Measurements from ENCODE around the gene APBA1.

Gene APBA1

DNA sequence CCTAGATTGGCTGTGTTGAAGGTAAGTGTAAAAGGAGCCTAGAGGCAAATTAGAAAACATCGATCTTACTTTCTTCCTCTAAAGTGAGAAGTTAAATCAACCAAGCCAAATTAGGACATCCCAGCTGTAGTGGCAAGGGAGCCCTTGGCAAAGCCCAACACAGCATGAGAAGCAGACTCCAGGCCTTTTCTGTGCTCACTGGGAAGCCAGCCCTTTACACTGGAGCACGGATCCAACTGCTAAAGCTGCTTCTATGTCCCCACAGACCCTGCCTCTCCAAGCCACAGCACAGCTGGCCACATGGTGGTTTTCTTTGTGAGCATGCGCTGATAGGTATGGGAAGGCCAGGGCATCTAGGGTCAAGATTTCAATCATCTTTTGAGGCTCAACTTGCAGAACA is 94.1 kb downstream of the APBA1 start:
- no peak for DNase-seq (ENCODE audit: low read depth)

DNA sequence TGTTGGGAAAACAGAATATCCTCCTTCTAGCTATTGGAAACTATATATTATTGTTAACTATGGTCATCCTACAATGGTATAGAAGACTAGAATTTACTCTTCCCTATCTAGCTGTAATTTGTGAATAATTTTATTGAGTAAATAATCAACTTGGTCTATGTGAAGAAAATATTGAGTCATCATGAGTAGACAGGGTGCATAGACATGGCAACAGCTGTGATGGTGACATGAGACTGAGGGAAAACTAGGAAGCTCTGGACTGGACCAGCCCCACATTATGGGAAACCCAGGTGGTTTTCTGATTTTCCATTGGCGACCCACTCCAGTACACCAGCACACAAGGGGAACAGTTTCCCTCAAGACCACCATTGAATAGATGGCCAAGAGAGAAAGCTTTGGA is 95.0 kb downstream of the APBA1 start:
- DNase-seq (ENCODE audit: low read depth), result no peak

DNA sequence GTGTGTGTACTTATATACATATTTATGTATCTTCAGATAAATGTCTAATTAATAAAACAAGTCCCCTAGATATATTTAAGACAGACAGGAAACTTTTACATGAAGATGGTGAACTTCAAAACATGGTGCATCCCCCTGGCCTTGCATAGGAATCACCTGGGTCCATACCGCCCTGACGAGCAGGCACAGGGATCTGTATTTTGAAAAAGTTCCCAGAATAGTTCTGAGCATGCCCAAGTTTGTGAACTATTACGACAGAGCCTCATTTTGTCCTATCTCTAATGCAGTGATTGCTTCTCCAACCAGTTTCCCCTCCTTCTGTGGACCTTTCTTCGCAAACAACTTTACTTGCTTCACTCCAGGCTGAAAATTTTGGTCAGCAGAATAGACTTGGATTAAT is 98.1 kb downstream of the APBA1 start:
- DNase-seq (ENCODE audit: low read depth), result no peak

DNA sequence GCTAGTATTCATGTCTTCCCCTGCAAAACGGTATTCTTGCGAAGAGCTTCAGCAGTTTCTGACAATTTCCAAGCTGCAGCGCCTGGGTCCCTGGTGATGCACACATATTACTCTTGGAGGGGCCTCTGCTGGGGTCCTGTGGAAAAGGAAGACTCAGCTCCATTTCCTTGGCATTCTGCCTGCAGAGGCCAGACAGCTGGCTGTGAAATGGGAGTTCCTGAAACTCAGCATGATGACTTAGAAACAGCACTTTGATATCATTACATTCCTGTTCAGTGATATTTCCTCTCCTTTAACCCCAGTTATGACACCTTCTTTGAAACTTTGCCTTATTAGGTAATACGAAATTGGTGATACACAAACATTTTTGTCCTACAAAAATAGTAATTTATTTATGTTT is 98.5 kb downstream of the APBA1 start:
- no peak for DNase-seq (ENCODE audit: low read depth)

DNA sequence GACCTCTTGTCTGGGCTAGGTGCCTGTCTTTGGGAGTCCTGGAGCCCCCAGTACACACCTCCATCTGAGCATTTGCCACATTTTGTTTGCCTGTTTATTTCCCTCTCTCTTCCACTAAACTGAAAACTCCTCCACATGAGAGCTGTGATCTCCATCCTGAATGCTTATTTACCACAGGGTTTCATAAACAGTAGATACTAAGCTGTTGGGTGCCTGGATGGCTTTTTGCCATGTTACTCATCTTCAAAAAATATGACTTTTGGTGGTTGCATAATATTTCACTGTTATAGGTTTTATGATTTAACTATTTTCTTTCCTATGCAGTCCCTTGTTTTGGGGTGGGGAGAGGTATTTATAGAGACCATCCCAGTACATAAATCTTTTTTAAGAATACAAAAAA is 99.6 kb downstream of the APBA1 start:
- no peak for DNase-seq (ENCODE audit: low read depth)

DNA sequence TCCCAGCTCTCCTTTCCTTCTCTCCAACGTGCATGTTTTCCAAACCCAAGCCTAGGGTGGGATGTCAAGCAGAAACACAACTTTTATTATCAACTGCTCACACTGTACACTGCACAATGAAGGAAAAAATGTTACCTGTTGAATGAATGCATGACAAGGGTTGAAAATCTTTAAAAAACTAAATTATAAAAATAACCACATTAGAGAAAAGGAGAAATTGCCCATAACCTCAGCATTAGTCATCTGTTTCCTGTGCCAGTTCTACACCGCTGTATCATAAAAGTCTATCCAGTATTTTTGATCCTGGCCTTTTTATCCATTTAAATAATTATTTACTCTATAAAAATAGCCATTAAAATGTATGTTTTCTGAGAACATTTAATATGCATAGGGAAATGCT is 101.1 kb downstream of the APBA1 start:
- no peak for DNase-seq (ENCODE audit: low read depth)

DNA sequence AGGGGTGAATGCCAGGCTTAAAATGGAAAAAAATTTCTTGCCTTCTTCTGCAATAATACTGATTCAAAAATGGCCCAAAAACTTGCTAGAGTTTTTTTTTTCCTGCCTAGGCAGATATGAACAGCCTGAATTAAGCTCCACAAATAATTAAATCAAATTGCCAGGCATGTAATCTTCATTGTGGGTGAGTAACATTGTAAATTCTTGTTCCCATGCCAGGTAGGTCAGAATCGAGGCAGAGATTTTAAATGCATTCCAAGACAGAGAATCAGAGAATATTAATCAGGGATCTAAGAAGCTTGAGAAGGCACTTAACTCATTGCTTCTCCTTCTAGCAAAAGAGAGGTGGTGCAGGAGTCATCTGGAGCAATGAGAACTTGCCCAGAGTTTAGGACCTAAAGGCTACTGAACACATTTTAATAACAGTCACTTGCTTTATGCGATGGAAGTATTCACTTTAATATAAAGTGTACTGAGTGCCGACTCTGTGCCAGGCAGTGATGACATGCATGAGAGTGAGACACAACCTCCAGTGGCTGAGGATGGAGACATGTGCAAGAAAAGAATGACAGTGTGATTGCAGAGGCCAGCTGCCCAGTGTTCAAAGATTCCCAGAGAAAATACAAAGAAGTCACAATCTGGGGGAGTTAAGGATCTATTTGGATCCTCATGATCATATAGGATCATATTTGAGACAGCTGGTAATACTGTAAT is 102.3 kb downstream of the APBA1 start:
- no peak for DNase-seq (ENCODE audit: low read depth)

DNA sequence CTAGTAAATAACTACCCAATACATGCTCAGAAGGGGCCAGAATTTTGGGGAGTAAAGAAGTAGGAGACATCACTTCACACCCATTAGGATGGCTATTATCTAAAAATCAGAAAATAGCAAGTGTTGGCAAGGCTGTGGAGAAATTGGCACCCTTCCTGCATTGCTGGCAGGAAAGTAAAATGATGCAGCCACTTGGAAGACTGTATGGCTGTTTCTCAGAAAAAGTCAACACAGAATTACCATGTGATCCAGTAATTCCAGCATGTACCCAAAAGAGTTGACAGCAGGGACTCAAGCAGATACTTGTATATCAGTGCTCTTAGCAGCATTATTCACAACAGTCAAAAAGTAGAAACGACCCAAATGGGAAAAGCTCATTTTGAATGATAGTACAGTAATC is 107.6 kb downstream of the APBA1 start:
- DNase-seq (ENCODE audit: low read depth), result no peak

DNA sequence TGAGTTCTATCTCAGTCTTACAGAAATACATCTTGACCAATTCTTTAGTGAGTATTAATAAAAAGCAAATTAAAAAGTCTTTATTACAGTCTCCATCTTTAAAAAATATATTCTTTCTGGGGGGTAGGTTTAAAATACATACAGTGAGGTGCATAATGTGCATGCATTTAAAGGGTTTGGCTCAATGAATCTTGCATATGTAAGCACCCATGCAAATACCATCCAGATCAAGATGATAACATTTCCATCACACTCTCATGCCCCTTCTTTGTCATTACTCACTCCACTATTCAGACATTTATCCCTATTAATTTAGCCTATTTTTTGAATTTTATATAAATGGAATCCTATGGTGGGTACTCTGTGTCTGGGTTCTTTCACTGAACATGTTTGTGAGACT is 113.0 kb downstream of the APBA1 start:
- DNase-seq (ENCODE audit: low read depth), result no peak

DNA sequence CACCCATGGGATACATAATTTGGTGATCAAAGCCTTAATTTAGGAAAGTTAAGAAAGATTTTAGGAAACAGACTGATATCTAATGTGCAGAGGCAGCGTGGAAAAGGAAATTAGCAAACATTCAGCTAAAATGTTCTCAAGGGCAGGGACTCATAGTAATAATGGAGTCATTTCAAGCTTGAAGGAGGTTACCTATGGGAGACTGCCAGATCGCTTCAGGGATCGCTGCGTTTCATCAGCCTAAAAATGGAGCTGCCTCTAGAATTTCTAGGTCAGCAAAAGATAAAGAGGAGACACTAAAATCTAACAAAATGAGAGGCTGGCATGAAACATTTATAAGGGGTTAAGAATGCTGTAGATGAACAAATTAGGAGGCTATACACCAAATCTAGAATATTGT is 115.5 kb downstream of the APBA1 start:
- DNase-seq (ENCODE audit: low read depth), result no peak

DNA sequence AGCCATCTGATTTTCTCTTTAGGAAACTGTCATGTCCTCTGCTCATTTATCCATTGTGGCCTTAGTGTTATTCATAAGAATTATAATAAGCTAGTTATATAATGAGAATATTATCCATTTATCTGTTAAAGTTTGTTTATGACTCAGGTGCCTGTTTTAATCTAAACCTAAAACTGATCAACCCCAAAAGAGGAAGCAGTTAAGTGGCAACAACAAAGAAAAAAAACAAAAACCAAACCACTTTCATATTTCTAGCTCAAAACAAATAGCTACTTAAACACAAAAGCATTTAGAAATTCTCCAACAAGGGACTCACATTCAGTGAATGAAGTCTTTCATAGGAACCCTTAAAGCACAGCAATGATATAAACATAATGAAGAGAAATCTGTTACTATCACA is 116.4 kb downstream of the APBA1 start:
- no peak for DNase-seq (ENCODE audit: low read depth)

DNA sequence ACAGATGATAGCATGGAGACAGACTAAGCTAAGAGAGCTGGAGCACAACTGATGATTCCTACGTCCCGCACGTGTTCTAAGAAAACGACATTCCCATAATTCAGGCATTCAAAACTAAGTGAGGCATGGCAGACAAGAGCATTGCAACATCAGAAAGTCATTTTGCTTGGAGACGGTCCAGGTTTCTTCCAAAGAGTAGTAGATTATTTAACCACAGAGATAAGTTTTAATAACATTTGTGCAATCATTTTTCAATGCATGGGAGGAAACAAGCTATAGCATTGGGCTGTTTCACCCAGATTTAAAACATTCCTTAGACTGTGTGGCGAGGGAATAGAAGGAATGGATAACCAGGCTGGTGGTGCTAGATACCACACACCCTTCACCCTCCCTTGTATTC is 117.2 kb downstream of the APBA1 start:
- DNase-seq (ENCODE audit: low read depth), result no peak

DNA sequence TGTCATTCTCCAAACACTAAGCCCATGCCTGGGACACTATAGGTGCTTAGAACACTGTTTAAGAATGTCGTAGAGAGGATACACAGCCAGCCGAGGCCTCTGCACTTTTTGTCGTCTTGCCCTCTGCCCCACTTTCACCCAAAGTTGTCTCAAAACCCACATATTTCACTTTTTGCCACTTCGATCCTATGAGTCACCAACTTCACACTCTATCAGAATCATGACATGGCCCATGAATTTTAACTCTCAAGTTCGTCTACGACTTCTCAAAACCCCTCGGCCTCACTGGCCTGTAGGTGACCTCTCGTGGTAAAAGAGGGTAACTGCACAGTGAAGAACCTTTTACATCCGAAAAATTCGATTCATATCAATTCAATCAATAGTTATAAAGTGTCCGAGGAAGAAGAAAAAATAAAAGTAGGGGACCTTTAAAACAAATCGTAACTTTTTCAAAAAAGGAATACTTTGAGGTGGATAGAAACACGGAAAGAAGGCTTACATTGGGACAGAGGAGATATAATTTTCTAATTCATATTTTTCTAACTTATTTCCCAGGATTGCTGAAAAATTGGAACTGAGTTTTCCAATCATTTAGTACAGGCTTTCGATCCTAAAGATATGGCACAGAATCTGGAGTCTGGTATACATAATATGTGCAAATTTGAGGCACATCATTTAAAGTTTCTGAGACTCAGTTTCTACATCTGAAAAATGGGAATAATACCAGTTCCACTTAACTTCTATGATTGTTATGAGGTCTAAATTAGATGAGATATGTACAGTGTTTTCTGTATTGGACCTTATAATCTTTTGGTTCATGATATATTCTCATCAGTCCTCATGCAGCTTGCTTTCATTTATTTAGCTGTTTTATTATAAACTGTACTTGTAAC is 122.6 kb downstream of the APBA1 start:
- DNase-seq (ENCODE audit: low read depth), result no peak

DNA sequence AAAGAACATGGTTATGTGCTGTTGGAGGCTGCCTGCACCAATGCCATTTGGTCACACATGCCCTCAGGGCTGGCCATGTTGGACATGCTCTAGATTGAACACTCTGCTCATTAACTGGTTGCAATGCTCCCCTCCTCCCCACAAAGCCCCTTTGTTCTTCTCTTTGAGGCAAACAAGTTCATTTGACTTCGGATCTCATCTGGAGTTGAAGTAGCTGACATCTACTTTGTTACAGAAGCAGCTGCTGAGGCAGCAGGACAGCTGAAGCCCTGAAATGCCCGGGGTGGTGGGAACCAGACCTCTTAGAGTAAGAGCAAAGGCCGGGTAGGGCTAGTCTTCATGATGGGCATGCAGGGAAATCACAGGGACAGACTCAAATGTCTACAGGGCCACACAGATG is 123.5 kb downstream of the APBA1 start:
- no peak for DNase-seq (ENCODE audit: low read depth)

DNA sequence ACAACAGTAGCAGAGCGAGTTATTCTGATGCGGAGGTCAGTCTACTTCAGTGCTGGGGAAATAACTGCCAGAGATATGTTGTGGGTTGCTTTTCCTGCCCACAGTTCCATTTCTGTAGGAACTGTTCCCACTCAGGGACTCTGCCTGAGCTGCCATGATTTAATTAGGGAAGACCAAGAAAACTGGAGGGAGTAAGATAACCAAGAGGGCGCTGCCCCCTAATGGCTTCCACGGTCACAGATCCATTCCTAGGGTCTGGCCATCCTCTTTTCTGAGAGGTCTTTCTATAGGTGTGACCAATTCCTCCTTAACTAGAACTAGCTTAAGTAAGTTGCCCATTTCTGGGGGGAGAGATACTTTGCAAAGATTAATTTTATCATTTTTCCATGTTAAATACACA is 125.9 kb downstream of the APBA1 start:
- no peak for DNase-seq (ENCODE audit: low read depth)

DNA sequence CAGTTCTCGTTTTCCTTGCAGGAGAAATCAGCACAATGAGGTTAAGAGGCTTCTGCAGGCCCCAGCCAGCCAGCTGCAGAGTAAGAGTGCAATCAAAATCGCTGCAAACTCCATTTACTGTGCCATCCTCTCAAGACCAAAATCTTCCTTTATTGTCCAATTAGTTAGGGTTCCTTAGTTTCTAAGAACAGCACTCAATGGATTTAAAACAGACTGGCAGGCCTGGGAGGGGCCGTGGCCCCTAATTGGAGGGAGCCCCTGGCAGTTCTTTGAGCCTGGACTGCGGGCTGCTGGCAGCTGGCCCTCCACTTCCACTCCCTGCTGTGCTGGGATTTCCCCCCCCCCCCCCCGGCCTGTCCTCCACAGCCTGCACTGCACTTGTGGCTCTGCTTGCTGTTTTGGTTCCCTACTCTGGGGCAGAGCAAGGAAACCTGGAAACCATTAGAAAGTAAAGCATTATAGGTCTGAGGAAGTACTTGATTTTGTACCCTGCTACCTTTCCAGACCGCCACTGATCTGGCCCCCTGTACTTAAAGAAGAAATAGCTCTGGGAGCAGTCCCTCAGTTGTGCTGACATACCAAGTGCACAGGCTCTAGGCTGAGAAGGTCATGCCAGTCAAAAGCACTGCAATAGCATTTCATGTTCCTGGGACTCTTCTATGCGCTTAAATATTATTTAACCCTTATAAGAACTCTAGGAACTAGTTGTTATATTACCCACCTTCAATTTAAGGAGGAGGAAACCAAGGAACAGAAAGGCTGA is 129.0 kb downstream of the APBA1 start:
- no peak for DNase-seq (ENCODE audit: low read depth)

DNA sequence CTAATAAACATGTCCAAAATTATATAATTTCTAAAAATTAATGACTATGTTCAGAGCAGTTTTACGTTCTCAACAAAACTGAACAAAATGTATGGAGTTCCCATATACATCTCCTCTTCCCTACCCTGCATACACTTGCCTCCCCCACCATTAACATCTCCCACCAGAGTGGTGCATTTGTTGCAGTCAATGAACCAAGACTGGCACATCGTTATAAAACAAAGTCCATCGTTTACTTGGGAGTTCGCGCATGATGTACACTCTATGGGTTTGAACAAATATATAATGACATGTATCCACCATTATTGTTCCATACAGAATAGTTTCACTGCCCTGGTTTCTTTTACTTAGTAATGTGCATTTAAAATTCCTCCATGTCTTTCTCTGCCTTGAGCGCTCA is 130.1 kb downstream of the APBA1 start:
- DNase-seq (ENCODE audit: low read depth), result no peak

DNA sequence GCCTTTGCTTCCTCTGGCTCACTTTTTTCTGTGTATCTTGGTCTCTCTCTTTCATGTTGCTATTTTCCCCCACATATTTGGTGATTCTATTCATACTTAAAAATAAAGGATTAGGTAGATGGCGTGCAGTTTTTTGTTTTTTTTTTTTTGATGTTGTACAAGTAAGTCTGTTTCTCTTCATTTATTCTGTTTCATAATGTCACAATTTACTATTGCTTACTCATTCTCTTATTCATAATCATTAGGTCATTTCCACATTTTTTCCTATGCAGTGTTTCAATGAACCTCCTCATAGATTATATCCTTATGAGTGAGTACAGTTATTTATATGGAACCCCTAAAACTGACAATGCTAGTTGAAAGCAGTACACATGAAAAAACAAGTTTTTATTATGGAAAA is 136.3 kb downstream of the APBA1 start:
- DNase-seq (ENCODE audit: low read depth), result no peak

DNA sequence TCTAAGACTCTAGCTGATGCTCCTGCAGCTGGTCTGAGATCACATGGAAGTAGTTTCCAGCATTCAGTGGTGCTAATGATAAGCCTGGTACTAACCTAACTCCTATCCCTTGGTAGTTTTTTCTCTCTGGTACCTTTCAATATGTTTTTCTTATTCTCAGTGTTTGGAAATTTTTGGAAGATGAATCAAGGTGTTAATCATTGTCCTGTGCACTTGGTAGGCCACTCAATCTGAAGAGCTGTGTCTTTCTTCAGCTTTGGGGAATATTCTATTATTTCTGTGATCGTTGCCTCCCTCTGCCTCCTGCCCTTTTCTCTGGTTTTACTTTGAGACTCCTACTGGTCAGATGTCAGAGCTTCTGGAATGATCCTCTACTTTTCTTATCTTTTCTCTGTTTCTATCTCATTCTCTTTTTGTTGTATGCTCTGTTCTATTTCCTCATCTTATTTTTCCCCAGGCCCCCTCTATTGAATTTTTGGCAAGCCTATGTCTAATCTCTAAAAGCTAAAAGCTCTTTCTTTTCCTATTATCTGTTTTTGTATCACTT is 136.8 kb downstream of the APBA1 start:
- no peak for DNase-seq (ENCODE audit: low read depth)

DNA sequence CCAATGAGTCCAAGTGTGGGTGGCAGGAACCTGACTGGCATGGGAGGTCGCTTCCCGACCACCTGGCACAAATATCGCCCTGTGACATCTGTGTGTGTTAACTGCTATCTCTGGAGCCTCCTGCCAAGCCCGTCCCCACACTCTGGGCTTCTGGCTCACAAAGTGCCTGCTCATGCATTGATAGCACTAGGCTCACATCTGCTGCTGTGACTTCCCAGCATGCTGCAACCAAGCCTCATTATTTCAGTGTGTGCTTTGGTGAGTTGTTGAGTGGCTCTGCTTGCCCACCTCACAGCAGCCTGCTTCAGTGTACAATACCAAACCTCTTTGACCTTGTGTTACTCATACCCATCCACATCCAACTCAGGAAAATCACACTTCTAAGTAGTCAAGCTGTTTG is 139.8 kb downstream of the APBA1 start:
- DNase-seq (ENCODE audit: low read depth), result no peak

DNA sequence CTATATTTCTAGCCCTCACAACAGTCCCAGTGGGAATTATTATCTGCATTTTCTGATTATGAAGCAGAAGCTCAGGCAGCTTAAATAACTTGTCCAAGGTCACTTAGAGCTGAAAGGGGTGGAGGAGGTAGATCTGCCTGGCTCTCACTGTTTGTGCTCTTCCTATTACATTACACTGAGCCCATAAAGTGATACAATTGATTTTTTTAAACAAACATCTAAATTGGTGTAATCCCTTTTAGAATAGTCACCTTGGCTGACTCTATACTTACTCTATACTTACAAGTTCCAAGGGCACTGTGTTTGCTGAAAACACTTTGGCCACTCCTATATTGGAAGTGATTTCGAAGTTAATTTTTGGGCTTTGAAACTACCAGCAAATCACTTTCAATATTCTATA is 144.7 kb downstream of the APBA1 start:
- DNase-seq (ENCODE audit: low read depth), result no peak

DNA sequence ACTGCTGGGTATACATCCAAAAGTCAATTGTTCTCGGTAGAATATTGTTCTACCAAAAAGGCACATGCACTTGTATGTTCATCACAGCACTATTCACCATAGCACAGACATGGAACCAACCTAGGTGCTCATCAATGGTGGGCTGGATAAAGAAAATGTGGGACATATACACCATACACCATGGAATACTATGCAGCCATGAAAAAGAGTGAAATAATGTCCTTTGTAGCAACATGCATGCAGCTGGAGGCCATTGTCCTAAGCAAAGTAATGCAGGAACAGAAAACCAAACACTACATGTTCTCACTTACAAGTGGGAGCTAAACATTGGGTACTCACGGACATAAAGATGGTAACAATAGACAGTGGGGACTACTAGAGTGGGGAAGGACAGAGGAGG is 145.5 kb downstream of the APBA1 start:
- DNase-seq (ENCODE audit: low read depth), result no peak
